Neural cell (in vitro differentiated cells): Measurements from ENCODE around the gene DNHD1. TPM values are rescaled to one million over a fixed set of nuclear protein-coding genes. Genes with fewer than 3 reads are reported as not detected.

Experiments
- H2AFZ ChIP-seq: fragments of 200-600, 300-800 bp; sonication (generic), shearing (Covaris generic); 2 replicates; pipeline ENCODE4 v1.6.0; 2014; ENCODE audit warnings: low read depth, mild to moderate bottlenecking, antibody characterized with exemption, low read length, moderate library complexity
- H3F3A ChIP-seq: fragments of 200-600 bp; shearing (Covaris generic); 2 replicates; pipeline ENCODE4 v1.6.1; 2016; ENCODE audit warnings: mild to moderate bottlenecking, moderate library complexity, mixed read lengths, antibody characterized with exemption, low read length; ENCODE audit not compliant: insufficient read depth, poor library complexity, severe bottlenecking
- H3K27ac ChIP-seq: fragments of 200-600, 300-800 bp; sonication (generic), shearing (Covaris generic); 2 replicates; pipeline ENCODE4 v1.5.1; 2014; ENCODE audit warnings: mild to moderate bottlenecking, low read length, moderate library complexity
- H3K27me3 ChIP-seq: fragments of 300-800, 200-600 bp; sonication (generic), shearing (Covaris generic); 2 replicates; pipeline ENCODE4 v1.6.0; 2014; ENCODE audit warnings: mild to moderate bottlenecking, low read depth, low read length, moderate library complexity; ENCODE audit not compliant: insufficient read depth
- H3K36me3 ChIP-seq: fragments of 300-800, 200-600 bp; sonication (generic), shearing (Covaris generic); 2 replicates; pipeline ENCODE4 v1.5.1; 2014; ENCODE audit warnings: mild to moderate bottlenecking, antibody characterized with exemption, low read length, moderate library complexity; ENCODE audit not compliant: insufficient read depth
- H3K4me2 ChIP-seq: fragments of 300-800, 200-600 bp; sonication (generic), shearing (Covaris generic); 2 replicates; pipeline ENCODE4 v1.6.0; 2014; ENCODE audit warnings: mild to moderate bottlenecking, low read length
- H3K4me3 ChIP-seq: fragments of 300-800, 200-600 bp; sonication (generic), shearing (Covaris generic); 2 replicates; pipeline ENCODE4 v1.5.1; 2014; ENCODE audit warnings: mild to moderate bottlenecking, low read length, moderate library complexity
- H3K79me2 ChIP-seq: fragments of 200-600 bp; shearing (Covaris generic); replicated peaks from 2 replicates; pipeline ENCODE4 v1.6.0; 2014; ENCODE audit warnings: mild to moderate bottlenecking, low read length, moderate library complexity; ENCODE audit not compliant: insufficient read depth
- H3K9ac ChIP-seq: fragments of 300-800, 200-600 bp; sonication (generic), shearing (Covaris generic); 2 replicates; pipeline ENCODE4 v1.6.1; 2016; ENCODE audit warnings: mild to moderate bottlenecking, low read length, mixed read lengths
- H3K9me2 ChIP-seq: fragments of 200-600 bp; shearing (Covaris generic); 2 replicates; pipeline ENCODE4 v1.6.1; 2016; ENCODE audit warnings: mild to moderate bottlenecking, low read length, mixed read lengths; ENCODE audit not compliant: insufficient read depth
- H3K9me3 ChIP-seq: fragments of 200-600, 300-800 bp; sonication (generic), shearing (Covaris generic); 2 replicates; pipeline ENCODE4 v1.6.1; 2016; ENCODE audit warnings: mild to moderate bottlenecking, mixed run types, low read length, moderate library complexity, mixed read lengths
- H4K20me1 ChIP-seq: fragments of 200-600 bp; shearing (Covaris generic); 2 replicates; pipeline ENCODE4 v1.6.1; 2016; ENCODE audit warnings: mild to moderate bottlenecking, mixed run types; ENCODE audit not compliant: insufficient read depth
- EP300 ChIP-seq: fragments of 450-650 bp; conservative IDR thresholded peaks from 2 replicates; pipeline ENCODE4 v1.6.1; 2014; ENCODE audit warnings: antibody characterized with exemption, mild to moderate bottlenecking, moderate library complexity; ENCODE audit not compliant: poor library complexity, severe bottlenecking
- EZH2 ChIP-seq: fragments of 200-600, 300-800 bp; shearing (Covaris generic), sonication (generic); IDR thresholded peaks from 2 replicates; pipeline ENCODE4 v1.6.1; 2014; ENCODE audit warnings: antibody characterized with exemption, low read length, borderline replicate concordance, mild to moderate bottlenecking; ENCODE audit not compliant: insufficient read depth, poor library complexity, severe bottlenecking
- MXI1 ChIP-seq: fragments of 450-650 bp; conservative IDR thresholded peaks from 2 replicates; pipeline ENCODE4 v1.6.1; 2014; ENCODE audit warnings: antibody characterized with exemption, mild to moderate bottlenecking; ENCODE audit not compliant: poor library complexity, severe bottlenecking
- POLR2AphosphoS5 ChIP-seq: IDR thresholded peaks from 2 replicates; pipeline ENCODE4 v1.6.1; 2012
- RAD21 ChIP-seq: fragments of 450-650 bp; conservative IDR thresholded peaks from 2 replicates; pipeline ENCODE4 v1.6.1; 2014; ENCODE audit warnings: antibody characterized with exemption, mild to moderate bottlenecking, moderate library complexity
- SMC3 ChIP-seq: fragments of 450-650 bp; conservative IDR thresholded peaks from 2 replicates; pipeline ENCODE4 v1.6.1; 2014; ENCODE audit warnings: antibody characterized with exemption, mild to moderate bottlenecking, moderate library complexity; ENCODE audit not compliant: poor library complexity
- TAF1 ChIP-seq: IDR thresholded peaks from 2 replicates; pipeline ENCODE4 v1.6.1; 2012; ENCODE audit warnings: low read depth
- polyA plus RNA-seq: library from polyadenylated mRNA; depleted of rRNA; stranded (reverse); fragments of >200 nt; gene quantifications from 2 replicates; pipeline ENCODE4 v1.2.3, GENCODE V29; 2014
- TF ChIP-seq, protein P1 (sequence below): fragments of 450-650 bp; IDR thresholded peaks from 2 replicates; pipeline ENCODE4 v1.5.1; 2014; ENCODE audit warnings: antibody characterized with exemption, mild to moderate bottlenecking, moderate library complexity; ENCODE audit not compliant: poor library complexity, severe bottlenecking
- TF ChIP-seq, protein P2 (sequence below): IDR thresholded peaks from 2 replicates; pipeline ENCODE4 v1.6.1; 2012; ENCODE audit warnings: borderline replicate concordance

Gene DNHD1
- polyA plus RNA-seq, 1 donor from 2014 or later, result 5.1 TPM

DNA sequence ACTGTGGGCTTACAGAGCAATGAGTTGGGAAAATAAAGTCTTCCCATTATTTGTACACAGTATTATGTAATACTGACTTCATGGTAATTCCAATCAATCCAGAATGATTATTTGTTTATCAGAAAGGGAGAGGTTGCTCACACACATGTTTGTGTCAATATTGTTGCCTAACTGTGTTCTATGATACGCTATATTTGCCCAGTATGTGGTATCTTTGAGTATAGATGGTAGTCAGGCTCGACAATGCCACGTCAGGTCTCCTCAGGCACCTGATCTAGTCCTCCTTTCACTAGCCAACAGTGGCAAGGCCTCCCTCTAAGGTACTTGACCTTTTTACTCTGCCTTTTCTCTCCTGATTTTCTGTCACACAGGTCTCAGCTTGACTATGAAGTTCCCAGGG lies 5.3 kb downstream of the DNHD1 start:
- Histone ChIP-seq H3K27ac (no peak overlapping the region), H4K20me1 (no peaks in the 10 kb centered on the region), H3K36me3 (no peaks in the 10 kb centered on the region), H3K4me3 (no peak overlapping the region), H3K79me2 (no peaks in the 10 kb centered on the region), H3K9ac (no peak overlapping the region), H3K4me2 (no peak overlapping the region), H3K9me3 (no peaks in the 10 kb centered on the region), H2AFZ (no peak overlapping the region), H3K27me3 (no peaks in the 10 kb centered on the region), H3F3A (no peaks in the 10 kb centered on the region), H3K9me2 (no peaks in the 10 kb centered on the region)
- TF ChIP-seq EP300, result no peak

DNA sequence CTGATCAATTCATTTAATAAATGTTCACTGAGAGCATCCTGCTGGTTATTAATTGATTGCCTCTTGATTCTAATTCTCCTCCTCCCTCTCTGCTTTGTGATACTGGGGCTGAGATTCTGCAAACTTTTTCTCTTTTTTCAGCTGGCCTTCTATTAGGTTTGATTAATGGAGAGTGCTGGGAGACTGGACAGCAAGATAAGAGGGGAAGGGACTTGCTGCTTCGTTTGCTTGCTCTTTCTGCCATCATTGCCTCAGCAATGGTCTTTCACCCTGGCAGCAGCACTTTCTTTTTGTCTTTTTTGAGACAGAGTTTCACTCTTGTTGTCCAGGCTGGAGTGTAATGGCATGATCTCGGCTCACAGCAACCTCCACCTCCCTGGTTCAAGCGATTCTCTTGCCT lies 7.1 kb downstream of the DNHD1 start:
- Histone ChIP-seq H3K79me2 (no peaks in the 10 kb centered on the region), H3K4me2 (no peak overlapping the region), H3K27me3 (no peaks in the 10 kb centered on the region), H3F3A (no peaks in the 10 kb centered on the region), H3K9me2 (no peaks in the 10 kb centered on the region), H3K9me3 (no peaks in the 10 kb centered on the region), H3K9ac (no peak overlapping the region), H2AFZ (no peak overlapping the region), H4K20me1 (no peaks in the 10 kb centered on the region), H3K27ac (no peak overlapping the region), H3K4me3 (no peak overlapping the region), H3K36me3 (no peaks in the 10 kb centered on the region)
- no peak for TF ChIP-seq RAD21
- TF ChIP-seq TAF1, result no peak
- no peak for TF ChIP-seq MXI1
- TF ChIP-seq, protein P1, sequence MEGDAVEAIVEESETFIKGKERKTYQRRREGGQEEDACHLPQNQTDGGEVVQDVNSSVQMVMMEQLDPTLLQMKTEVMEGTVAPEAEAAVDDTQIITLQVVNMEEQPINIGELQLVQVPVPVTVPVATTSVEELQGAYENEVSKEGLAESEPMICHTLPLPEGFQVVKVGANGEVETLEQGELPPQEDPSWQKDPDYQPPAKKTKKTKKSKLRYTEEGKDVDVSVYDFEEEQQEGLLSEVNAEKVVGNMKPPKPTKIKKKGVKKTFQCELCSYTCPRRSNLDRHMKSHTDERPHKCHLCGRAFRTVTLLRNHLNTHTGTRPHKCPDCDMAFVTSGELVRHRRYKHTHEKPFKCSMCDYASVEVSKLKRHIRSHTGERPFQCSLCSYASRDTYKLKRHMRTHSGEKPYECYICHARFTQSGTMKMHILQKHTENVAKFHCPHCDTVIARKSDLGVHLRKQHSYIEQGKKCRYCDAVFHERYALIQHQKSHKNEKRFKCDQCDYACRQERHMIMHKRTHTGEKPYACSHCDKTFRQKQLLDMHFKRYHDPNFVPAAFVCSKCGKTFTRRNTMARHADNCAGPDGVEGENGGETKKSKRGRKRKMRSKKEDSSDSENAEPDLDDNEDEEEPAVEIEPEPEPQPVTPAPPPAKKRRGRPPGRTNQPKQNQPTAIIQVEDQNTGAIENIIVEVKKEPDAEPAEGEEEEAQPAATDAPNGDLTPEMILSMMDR, result no peak
- TF ChIP-seq POLR2AphosphoS5, result no peak
- no peak for TF ChIP-seq EZH2
- TF ChIP-seq, protein P2, sequence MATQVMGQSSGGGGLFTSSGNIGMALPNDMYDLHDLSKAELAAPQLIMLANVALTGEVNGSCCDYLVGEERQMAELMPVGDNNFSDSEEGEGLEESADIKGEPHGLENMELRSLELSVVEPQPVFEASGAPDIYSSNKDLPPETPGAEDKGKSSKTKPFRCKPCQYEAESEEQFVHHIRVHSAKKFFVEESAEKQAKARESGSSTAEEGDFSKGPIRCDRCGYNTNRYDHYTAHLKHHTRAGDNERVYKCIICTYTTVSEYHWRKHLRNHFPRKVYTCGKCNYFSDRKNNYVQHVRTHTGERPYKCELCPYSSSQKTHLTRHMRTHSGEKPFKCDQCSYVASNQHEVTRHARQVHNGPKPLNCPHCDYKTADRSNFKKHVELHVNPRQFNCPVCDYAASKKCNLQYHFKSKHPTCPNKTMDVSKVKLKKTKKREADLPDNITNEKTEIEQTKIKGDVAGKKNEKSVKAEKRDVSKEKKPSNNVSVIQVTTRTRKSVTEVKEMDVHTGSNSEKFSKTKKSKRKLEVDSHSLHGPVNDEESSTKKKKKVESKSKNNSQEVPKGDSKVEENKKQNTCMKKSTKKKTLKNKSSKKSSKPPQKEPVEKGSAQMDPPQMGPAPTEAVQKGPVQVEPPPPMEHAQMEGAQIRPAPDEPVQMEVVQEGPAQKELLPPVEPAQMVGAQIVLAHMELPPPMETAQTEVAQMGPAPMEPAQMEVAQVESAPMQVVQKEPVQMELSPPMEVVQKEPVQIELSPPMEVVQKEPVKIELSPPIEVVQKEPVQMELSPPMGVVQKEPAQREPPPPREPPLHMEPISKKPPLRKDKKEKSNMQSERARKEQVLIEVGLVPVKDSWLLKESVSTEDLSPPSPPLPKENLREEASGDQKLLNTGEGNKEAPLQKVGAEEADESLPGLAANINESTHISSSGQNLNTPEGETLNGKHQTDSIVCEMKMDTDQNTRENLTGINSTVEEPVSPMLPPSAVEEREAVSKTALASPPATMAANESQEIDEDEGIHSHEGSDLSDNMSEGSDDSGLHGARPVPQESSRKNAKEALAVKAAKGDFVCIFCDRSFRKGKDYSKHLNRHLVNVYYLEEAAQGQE, result no peak
- TF ChIP-seq SMC3, result no peak

DNA sequence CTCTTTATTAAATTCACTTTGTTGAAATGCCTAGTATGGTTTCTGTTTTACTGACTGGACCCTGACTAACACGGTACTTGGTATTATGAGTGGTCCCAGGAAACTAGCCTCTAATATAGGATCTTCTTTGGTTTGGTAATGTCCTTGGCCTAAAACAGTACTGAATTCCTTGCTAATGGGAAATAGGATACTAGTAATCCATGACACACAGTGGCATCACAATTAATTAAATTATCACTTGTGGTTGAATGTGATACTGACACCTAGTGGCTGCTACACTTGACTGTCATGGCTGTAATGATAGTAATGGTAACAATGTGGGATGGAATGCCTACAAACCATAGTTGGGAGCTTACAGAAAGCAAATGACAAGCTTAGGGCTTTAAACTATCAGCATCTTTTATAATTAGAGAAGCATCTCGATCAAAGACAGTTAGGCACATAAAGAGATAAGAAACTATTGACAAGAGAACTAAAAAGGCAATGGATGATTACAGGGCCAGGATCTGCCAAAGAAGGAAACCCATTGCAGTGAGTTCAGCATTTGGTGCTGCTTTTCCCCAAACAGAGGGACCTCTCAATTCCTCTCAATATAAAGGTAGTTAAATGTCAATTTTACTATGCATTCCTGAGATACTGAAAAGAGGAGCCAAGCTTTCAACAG lies 8.6 kb downstream of the DNHD1 start:
- Histone ChIP-seq H4K20me1 (no peaks in the 10 kb centered on the region), H3F3A (no peaks in the 10 kb centered on the region), H3K9me2 (no peaks in the 10 kb centered on the region), H3K36me3 (no peaks in the 10 kb centered on the region), H3K4me2 (no peak overlapping the region), H3K4me3 (no peak overlapping the region), H3K79me2 (no peaks in the 10 kb centered on the region), H3K27me3 (no peaks in the 10 kb centered on the region), H2AFZ (no peak overlapping the region), H3K9me3 (no peaks in the 10 kb centered on the region), H3K27ac (no peak overlapping the region), H3K9ac (no peak overlapping the region)
- TF ChIP-seq EZH2, result no peak
- TF ChIP-seq RAD21, result peak; percentile 70
- TF ChIP-seq MXI1, result no peak
- TF ChIP-seq, protein P1, result peak; percentile 80
- peak; percentile 82 for TF ChIP-seq SMC3
- no peak for TF ChIP-seq POLR2AphosphoS5
- no peak for TF ChIP-seq EP300
- TF ChIP-seq TAF1, result no peak
- TF ChIP-seq, protein P2, result no peak
